Choroid plexus epithelial cell (primary cell): ENCODE results near the gene WDR36.

Experiments used
- DNase-seq: peaks from one replicate; pipeline ENCODE4 v3.0.0-alpha.2; 2010; ENCODE audit warnings: low read depth
- H3K4me3 ChIP-seq: 2 replicates; pipeline ENCODE4 v1.5.1; 2011; ENCODE audit warnings: low read depth, mild to moderate bottlenecking, control low read depth, low read length, moderate library complexity
- TF ChIP-seq, protein P1 (sequence below): conservative IDR thresholded peaks from 2 replicates; pipeline ENCODE4 v1.5.1; 2011; ENCODE audit warnings: low read depth, mild to moderate bottlenecking, control low read depth, inconsistent platforms, low read length, moderate library complexity

The WDR36 gene

DNA sequence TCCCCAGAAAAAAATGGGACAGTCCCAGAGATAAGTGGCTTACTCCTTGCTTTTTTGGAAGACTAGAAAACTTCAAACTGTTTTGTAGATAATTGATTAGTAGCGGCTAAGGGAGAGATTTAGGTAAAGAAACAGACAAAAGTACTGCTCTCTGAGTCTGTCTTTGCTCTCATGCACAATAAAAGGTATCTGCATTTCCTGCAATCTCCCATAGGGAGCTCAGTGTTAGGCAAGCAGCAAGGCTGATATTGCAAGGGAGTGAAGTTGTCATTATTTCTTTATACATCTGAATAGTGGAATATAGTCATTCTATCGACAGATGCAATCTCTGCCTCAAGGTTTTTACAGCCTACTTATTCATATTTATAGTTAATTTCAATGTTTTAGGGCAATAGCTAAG is 77.1 kb downstream of the WDR36 start:
- TF ChIP-seq, protein P1, sequence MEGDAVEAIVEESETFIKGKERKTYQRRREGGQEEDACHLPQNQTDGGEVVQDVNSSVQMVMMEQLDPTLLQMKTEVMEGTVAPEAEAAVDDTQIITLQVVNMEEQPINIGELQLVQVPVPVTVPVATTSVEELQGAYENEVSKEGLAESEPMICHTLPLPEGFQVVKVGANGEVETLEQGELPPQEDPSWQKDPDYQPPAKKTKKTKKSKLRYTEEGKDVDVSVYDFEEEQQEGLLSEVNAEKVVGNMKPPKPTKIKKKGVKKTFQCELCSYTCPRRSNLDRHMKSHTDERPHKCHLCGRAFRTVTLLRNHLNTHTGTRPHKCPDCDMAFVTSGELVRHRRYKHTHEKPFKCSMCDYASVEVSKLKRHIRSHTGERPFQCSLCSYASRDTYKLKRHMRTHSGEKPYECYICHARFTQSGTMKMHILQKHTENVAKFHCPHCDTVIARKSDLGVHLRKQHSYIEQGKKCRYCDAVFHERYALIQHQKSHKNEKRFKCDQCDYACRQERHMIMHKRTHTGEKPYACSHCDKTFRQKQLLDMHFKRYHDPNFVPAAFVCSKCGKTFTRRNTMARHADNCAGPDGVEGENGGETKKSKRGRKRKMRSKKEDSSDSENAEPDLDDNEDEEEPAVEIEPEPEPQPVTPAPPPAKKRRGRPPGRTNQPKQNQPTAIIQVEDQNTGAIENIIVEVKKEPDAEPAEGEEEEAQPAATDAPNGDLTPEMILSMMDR: no peak
- DNase-seq: no peak
- no peak overlapping the region for H3K4me3 ChIP-seq

- H3K4me3 ChIP-seq: no peak overlapping the region
- TF ChIP-seq, protein P1: no peak
- no peak for DNase-seq
Measured at GRCh38 chr5:111170279-111170678, 78.1 kb downstream of the WDR36 start.

- H3K4me3 ChIP-seq: no peak overlapping the region
- DNase-seq: peak; percentile 11
- TF ChIP-seq, protein P1: no peak
Measured at GRCh38 chr5:111172504-111172903, 80.4 kb downstream of the WDR36 start.

GRCh38 chr5:111173476-111173875 is 81.3 kb downstream of the WDR36 start:
- TF ChIP-seq, protein P1: no peak
- DNase-seq: peak; percentile 36

More at GRCh38 chr5:111173476-111173875, 81.3 kb downstream of the WDR36 start:
- H3K4me3 ChIP-seq: no peak overlapping the region
